Peyer's patch (tissue), 4 donors: ENCODE measurements around the gene PTPRK.

Experiments used
- CTCF ChIP-seq, 6 experiments: fragments of 450-650 bp in 4 of 6; fragments of 200-600 bp in 2 of 6; sonication (generic) in 1 of 6; IDR thresholded peaks; one replicate each; pipeline ENCODE4 v1.5.1; 2017 to 2019; ENCODE audit warnings: antibody characterized with exemption in 6 of 6, mild to moderate bottlenecking in 3 of 6, moderate library complexity in 1 of 6
- POLR2A ChIP-seq, 2 donors: fragments of 450-650 bp; IDR thresholded peaks; one replicate each; pipeline ENCODE4 v1.5.1; 2017; ENCODE audit warnings: antibody characterized with exemption in 2 of 2, mild to moderate bottlenecking in 2 of 2, moderate library complexity in 2 of 2

GRCh38 chr6:127971945-127972391 lies 548.4 kb downstream of the PTPRK start:
- TF ChIP-seq CTCF (IDR thresholded peaks at IDR 0.05) (no peak), POLR2A (IDR thresholded peaks at IDR 0.05) (peak in 1 of 2 donors; percentile 21)
